NCI-H146 treated with DMSO at 0.1 percent for 48 hours (cell line): ENCODE results near the gene DIAPH2.
"Not testable (repeated sequence)": the region's sequence is repeated elsewhere in the genome, so short reads cannot be mapped to it uniquely, and the experiment has no call there.

Source experiments
- DNase-seq: peaks from one replicate; lab custom pipeline; 2025; ENCODE audit not compliant: unreplicated experiment; lab: John Stamatoyannopoulos, UW

The DIAPH2 gene

GRCh38 chrX:97367125-97367524 lies 682.5 kb downstream of the DIAPH2 start:
- no peak for DNase-seq

GRCh38 chrX:97369947-97370346 lies 685.3 kb downstream of the DIAPH2 start:
- DNase-seq, result no peak

GRCh38 chrX:97372001-97372766 lies 687.5 kb downstream of the DIAPH2 start:
- no peak for DNase-seq

- DNase-seq, result no peak
Observed at GRCh38 chrX:97374266-97374665, 689.6 kb downstream of the DIAPH2 start.

GRCh38 chrX:97380200-97380599 lies 695.6 kb downstream of the DIAPH2 start:
- DNase-seq, result no peak

GRCh38 chrX:97384685-97385084 lies 700.0 kb downstream of the DIAPH2 start:
- no peak for DNase-seq

GRCh38 chrX:97387004-97387403 lies 702.4 kb downstream of the DIAPH2 start:
- no peak for DNase-seq

GRCh38 chrX:97389761-97390192 lies 705.1 kb downstream of the DIAPH2 start:
- DNase-seq, result no peak

- DNase-seq, result no peak
Observed at GRCh38 chrX:97397371-97397770, 712.7 kb downstream of the DIAPH2 start.

- DNase-seq, result no peak
Observed at GRCh38 chrX:97398030-97398551, 713.4 kb downstream of the DIAPH2 start.

- DNase-seq, result no peak
Observed at GRCh38 chrX:97399400-97399799, 714.8 kb downstream of the DIAPH2 start.

- DNase-seq, result no peak
Observed at GRCh38 chrX:97400492-97400891, 715.9 kb downstream of the DIAPH2 start.

GRCh38 chrX:97401154-97401553 lies 716.5 kb downstream of the DIAPH2 start:
- no peak for DNase-seq

GRCh38 chrX:97401586-97402136 lies 717.0 kb downstream of the DIAPH2 start:
- DNase-seq, result no peak

- DNase-seq, result no peak
Observed at GRCh38 chrX:97402333-97402732, 717.7 kb downstream of the DIAPH2 start.

GRCh38 chrX:97402903-97403302 lies 718.3 kb downstream of the DIAPH2 start:
- no peak for DNase-seq

- DNase-seq, result no peak
Observed at GRCh38 chrX:97405031-97405660, 720.5 kb downstream of the DIAPH2 start.

- DNase-seq, result not testable (repeated sequence)
Observed at GRCh38 chrX:97409632-97410415, 725.2 kb downstream of the DIAPH2 start.

- DNase-seq, result no peak
Observed at GRCh38 chrX:97416461-97416860, 731.8 kb downstream of the DIAPH2 start.

- DNase-seq, result no peak
Observed at GRCh38 chrX:97429101-97429500, 744.5 kb downstream of the DIAPH2 start.

- no peak for DNase-seq
Observed at GRCh38 chrX:97431281-97431680, 746.6 kb downstream of the DIAPH2 start.
